ENCODE results near the gene CAND2. TPM values are rescaled to one million over a fixed set of nuclear protein-coding genes. Genes with fewer than 3 reads are reported as not detected.

CAND2 gene
- total and polyA plus RNA-seq, 2 experiments from 2014 or later = 4.3 to 5.0 TPM

- Histone ChIP-seq H2AFZ (no peak overlapping the region), H3K4me2 (no peak overlapping the region), H3K36me3 (replicated peaks; ENCODE audit: insufficient read depth, low read depth) (no peaks in the 10 kb centered on the region), H3K9me3 (ENCODE audit: low read depth) (no peaks in the 10 kb centered on the region), H3K79me2 (no peaks in the 10 kb centered on the region), H4K20me1 (ENCODE audit: insufficient read depth, poor library complexity, severe bottlenecking) (no peaks in the 10 kb centered on the region), H3K27ac (no peak overlapping the region), H3K4me1 (ENCODE audit: insufficient read depth) (peaks cover 4% of the 10 kb centered on the region), H3K27me3 (no peaks in the 10 kb centered on the region), H3K4me3 (no peak overlapping the region), H3K9me2 (replicated peaks; ENCODE audit: insufficient read depth) (no peaks in the 10 kb centered on the region)
- DNase-seq (ENCODE audit: low spot score) = no peak
- no peak for TF ChIP-seq EZH2phosphoT487 (IDR thresholded peaks at IDR 0.05; ENCODE audit: low read depth, severe bottlenecking, unreplicated experiment)
- no peak for TF ChIP-seq CTCF (IDR thresholded peaks at IDR 0.05; ENCODE audit: poor library complexity)
- no peak for TF ChIP-seq EZH2 (IDR thresholded peaks at IDR 0.05; ENCODE audit: borderline replicate concordance)
- WGBS (ENCODE audit: low lambda C conversion rate, missing lambda C conversion rate) = 78% methylated on average over 6 of the region's 7 CpGs
Measured at GRCh38 chr3:12807601-12808359, 11.3 kb downstream of the CAND2 start.

GRCh38 chr3:12808587-12808986 is 12.1 kb downstream of the CAND2 start:
- DNase-seq (ENCODE audit: low spot score) = no peak
- Histone ChIP-seq H3K9me3 (ENCODE audit: low read depth) (no peaks in the 10 kb centered on the region), H3K79me2 (no peaks in the 10 kb centered on the region), H3K4me1 (ENCODE audit: insufficient read depth) (peaks cover 4% of the 10 kb centered on the region), H3K27ac (no peak overlapping the region), H2AFZ (no peak overlapping the region), H3K4me3 (no peak overlapping the region), H3K9me2 (replicated peaks; ENCODE audit: insufficient read depth) (no peaks in the 10 kb centered on the region), H3K36me3 (replicated peaks; ENCODE audit: insufficient read depth, low read depth) (no peaks in the 10 kb centered on the region), H3K4me2 (no peak overlapping the region), H3K27me3 (no peaks in the 10 kb centered on the region), H4K20me1 (ENCODE audit: insufficient read depth, poor library complexity, severe bottlenecking) (no peaks in the 10 kb centered on the region)
- 85% methylated on average over 2 of the region's 2 CpGs for WGBS (ENCODE audit: low lambda C conversion rate, missing lambda C conversion rate)
- TF ChIP-seq EZH2 (IDR thresholded peaks at IDR 0.05; ENCODE audit: borderline replicate concordance) (no peak), CTCF (IDR thresholded peaks at IDR 0.05; ENCODE audit: poor library complexity) (no peak), EZH2phosphoT487 (IDR thresholded peaks at IDR 0.05; ENCODE audit: low read depth, severe bottlenecking, unreplicated experiment) (no peak)

- Histone ChIP-seq H3K27me3 (no peaks in the 10 kb centered on the region), H3K4me2 (no peak overlapping the region), H2AFZ (no peak overlapping the region), H3K27ac (no peak overlapping the region), H3K4me3 (no peak overlapping the region), H3K9me2 (replicated peaks; ENCODE audit: insufficient read depth) (no peaks in the 10 kb centered on the region), H3K79me2 (no peaks in the 10 kb centered on the region), H3K4me1 (ENCODE audit: insufficient read depth) (peaks cover 4% of the 10 kb centered on the region), H3K9me3 (ENCODE audit: low read depth) (no peaks in the 10 kb centered on the region), H4K20me1 (ENCODE audit: insufficient read depth, poor library complexity, severe bottlenecking) (no peaks in the 10 kb centered on the region), H3K36me3 (replicated peaks; ENCODE audit: insufficient read depth, low read depth) (no peaks in the 10 kb centered on the region)
- 91% methylated on average over 3 of the region's 3 CpGs for WGBS (ENCODE audit: low lambda C conversion rate, missing lambda C conversion rate)
- no peak for TF ChIP-seq CTCF (IDR thresholded peaks at IDR 0.05; ENCODE audit: poor library complexity)
- TF ChIP-seq EZH2phosphoT487 (IDR thresholded peaks at IDR 0.05; ENCODE audit: low read depth, severe bottlenecking, unreplicated experiment) = no peak
- no peak for TF ChIP-seq EZH2 (IDR thresholded peaks at IDR 0.05; ENCODE audit: borderline replicate concordance)
- no peak for DNase-seq (ENCODE audit: low spot score)
Measured at GRCh38 chr3:12809001-12809400, 12.5 kb downstream of the CAND2 start.

All from hepatocyte (in vitro differentiated cells).